NCI-H82 treated with DMSO at 0.1 percent for 48 hours (cell line): ENCODE data around the gene MOCS2.

ENCODE experiments used
- DNase-seq: peaks from one replicate; lab custom pipeline; 2025; ENCODE audit not compliant: unreplicated experiment; lab: John Stamatoyannopoulos, UW

Gene MOCS2

DNA sequence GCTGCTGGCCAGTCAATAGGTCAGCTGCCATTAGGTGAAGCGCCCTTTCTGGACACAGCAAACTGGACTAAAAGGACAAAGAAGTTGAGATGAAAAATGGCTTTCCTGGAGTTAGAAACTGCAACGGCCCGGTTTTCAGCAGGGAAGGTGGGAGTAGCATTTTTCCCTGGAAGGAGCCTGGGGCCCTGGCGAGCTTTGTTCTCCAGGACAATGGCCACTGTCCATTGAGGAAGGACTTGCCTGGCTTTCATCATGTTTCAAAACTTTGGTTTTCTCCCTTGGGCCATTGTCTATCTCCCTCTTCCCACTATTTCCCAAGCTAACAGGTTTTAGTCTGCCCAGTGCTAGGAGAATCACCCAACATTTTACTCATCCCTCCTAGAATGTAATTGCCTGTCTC, 56.2 kb downstream of the MOCS2 start:
- no peak for DNase-seq

DNA sequence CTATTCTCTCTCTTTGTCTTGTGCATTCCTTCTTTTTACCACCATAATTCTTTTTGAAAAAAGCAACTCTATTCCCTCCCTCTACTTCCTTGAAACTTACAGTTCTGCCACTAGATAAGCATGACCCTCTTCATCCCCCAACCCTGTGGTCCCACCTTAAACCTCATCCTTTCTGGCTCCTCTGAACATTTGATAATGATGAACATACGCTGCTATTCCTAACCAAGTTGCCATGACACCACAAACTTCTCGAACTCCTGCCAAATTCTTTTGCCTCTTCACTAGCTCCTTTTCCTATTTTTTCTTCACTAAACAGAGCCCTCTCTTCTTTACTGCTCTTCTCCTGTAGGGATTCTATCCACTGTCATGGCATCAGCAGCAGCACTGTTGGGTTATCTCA, 57.1 kb downstream of the MOCS2 start:
- DNase-seq: no peak

DNA sequence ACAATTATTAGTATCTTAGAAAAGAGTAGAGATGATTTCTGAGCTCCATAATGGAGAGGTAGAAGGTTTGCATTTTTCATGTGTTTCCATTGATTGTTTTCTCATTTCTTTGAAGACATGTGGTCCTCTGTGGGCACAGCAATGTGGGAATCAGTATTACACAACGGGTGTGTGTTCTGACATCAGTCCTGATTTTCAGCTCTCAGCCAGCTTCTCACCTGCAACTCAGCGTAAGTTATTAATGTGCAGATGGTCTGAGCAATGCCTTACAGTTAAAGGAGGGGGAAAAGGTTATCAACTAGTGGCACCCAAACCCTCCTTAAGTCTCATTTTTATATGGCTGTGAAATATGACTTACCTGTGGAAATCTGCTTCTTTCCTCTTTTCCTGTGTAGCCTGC, 61.3 kb downstream of the MOCS2 start:
- no peak for DNase-seq
